ENCODE data around the gene KSR1.

DNA sequence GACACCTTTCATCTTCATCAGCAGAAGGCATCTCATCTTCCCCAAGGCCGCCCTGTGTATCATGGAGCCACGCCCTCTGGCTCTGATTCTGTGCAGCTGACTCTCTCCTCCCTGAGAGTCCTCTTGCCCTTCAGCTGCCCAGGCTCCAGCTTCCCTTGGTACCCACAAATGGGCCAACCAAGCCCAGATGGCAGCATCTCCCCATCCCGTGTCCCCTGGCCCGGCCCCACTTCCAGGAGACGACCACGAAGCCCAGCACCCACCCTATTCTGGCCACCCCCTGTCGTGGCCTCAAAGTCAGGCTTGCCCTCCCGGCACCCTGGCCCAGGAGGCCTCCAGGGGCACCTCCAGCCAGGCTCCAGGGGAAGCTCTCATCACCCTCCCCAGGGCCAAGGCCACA is 31.3 kb upstream of the KSR1 start:
- TF ChIP-seq, protein P1, sequence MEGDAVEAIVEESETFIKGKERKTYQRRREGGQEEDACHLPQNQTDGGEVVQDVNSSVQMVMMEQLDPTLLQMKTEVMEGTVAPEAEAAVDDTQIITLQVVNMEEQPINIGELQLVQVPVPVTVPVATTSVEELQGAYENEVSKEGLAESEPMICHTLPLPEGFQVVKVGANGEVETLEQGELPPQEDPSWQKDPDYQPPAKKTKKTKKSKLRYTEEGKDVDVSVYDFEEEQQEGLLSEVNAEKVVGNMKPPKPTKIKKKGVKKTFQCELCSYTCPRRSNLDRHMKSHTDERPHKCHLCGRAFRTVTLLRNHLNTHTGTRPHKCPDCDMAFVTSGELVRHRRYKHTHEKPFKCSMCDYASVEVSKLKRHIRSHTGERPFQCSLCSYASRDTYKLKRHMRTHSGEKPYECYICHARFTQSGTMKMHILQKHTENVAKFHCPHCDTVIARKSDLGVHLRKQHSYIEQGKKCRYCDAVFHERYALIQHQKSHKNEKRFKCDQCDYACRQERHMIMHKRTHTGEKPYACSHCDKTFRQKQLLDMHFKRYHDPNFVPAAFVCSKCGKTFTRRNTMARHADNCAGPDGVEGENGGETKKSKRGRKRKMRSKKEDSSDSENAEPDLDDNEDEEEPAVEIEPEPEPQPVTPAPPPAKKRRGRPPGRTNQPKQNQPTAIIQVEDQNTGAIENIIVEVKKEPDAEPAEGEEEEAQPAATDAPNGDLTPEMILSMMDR (conservative IDR thresholded peaks at IDR 0.05): no peak
- TF ChIP-seq EZH2 (IDR thresholded peaks at IDR 0.05; ENCODE audit: low read depth): no peak
